NCI-H1092 (cell line): ENCODE measurements around the gene EIF4A3.
A peak's percentile ranks its signal among the peaks of the same experiment; 100 is the strongest.

Experiments
- DNase-seq: peaks from one replicate; lab custom pipeline; 2025; lab: John Stamatoyannopoulos, UW

EIF4A3 gene

GRCh38 chr17:80147035-80147822, at the start of gene EIF4A3:
EIF4A3 (minus strand) TSS chr17:80147128; CDS start chr17:80146961, 167 bp downstream.
- DNase-seq, result peak; percentile 98

GRCh38 chr17:80196652-80197051, 49.7 kb upstream of the EIF4A3 start:
- DNase-seq, result no peak

DNA sequence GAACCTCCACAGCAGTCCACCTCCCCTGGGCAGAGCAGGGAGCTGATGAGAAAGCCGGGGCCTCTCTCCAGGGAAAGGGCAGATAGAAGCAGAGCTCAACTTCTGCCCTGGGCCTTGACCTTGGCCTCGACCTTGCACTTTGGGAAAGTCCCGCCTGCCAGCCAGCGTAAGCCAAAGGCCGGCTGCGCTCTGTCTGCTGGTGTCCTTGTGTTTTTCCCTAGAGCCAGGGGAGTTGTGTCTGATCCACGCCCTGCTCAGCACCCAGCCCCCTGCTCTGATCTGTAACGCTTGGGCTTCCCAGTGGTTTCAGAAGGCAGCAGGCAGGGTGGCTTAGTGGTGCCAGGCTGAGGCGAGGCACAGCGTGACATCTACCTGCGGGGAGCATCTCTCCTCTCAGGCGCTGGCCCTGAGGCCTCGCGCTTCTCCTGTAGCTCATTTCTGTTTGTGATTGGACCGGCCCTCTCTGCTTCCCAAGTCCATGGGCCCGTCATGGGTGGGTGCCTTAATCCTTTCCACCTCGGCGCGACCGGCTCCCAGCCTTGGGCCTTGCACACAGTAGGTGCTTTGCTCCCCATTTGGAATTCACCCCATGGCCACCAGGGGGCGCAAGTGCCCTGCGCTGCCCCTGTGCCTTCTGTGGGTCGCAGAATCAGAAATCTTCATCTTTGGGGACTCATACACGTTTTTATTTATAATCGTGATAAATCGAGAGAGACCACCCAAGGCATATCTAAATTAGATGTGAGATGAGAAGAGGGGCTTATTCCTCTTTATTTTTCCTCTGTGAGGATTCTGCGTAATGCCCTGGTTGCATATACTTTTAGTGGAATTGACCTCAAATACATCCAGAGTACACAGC, 49.0 kb upstream of the EIF4A3 start:
- DNase-seq, result no peak

DNA sequence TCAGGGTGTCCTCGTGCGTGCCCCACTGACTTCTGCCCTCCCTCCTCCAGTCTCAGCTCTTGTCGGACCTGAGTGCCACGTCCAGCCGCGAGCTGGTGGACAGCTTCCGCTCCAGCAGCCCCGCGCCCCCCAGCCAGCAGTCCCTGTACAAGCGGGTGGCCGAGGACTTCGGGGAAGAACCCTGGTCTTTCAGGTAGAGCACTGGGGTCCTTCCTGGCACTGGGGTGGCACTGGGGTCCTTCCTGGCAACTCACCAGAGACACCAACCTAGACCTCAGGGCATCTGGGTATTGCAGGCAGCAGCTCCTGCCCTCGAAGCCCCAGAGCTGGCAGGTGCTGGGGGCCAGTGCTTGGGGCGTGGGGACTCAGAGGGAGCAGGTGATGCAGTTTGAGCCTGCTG, 48.2 kb upstream of the EIF4A3 start:
- no peak for DNase-seq

DNA sequence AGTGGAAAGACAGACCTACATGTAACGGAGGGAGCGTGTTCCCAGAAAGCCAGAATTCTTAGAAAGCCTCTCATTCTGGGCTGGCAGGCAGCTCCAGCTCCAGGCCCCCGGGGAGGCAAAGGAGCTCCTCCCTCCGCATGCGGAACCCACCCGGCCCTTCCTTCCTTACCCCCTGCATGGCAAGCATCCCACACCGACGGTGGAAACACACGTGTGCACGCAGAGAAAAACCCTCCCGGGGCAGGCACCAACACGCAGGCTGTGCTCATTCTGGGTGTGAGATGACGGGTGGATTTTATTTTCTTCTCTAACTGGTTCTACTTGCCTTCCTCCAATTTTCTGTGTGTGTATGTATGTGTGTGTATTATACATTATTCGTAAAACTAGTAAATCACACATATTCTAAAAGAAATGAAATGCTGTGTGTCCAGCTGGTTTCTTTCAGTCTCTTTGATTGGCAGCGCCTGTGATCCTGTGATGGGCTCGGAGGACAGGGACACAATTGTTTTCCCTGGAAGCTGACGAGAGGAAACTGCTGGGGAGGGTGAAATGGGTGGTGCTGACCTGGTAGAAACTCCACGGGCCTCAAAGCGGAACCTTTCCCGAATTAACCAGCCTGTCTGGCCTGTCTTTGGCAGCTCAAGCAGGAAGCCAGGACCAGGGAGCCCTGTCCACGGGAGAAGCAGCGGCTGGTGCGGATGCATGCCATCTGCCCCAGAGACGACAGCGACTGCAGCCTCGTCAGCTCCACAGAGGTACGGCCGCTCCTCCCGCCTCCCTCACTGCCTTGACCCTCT, 45.1 kb upstream of the EIF4A3 start:
- no peak for DNase-seq

DNA sequence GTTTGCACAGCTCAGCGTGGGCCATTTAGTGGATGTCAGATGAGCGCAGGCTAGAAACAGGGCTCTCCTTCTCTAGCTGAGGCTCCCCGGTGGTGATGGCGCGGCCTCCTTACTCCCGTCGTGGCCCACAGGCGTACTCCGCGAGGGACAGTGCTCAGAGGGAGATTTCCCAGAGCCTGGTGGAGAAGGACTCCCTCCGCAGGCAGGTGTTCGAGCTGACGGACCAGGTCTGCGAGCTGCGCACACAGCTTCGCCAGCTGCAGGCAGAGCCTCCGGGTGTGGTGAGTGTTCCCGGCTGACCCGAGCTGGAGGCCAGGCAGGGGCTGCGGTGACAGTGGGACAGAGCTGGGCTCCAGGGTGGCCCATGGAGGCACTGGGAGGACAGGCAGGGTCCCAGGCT, 44.3 kb upstream of the EIF4A3 start:
- DNase-seq, result no peak

DNA sequence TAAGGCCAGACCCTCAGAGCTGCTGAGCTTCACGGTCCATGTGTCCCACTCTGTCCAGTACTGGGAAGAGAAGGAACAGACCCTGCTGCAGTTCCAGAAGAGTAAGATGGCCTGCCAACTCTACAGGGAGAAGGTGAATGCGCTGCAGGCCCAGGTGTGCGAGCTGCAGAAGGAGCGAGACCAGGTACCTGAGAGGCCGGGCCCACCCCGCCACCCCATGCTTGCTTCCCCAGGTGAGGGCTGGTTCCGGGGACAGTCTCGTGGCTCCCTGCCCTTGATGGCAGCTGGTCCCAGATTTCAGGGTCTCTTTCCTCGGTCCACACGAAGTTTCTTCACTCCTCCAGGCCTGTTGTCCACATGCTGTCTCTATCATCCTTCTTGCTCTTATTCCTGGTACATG, 43.8 kb upstream of the EIF4A3 start:
- DNase-seq, result no peak

DNA sequence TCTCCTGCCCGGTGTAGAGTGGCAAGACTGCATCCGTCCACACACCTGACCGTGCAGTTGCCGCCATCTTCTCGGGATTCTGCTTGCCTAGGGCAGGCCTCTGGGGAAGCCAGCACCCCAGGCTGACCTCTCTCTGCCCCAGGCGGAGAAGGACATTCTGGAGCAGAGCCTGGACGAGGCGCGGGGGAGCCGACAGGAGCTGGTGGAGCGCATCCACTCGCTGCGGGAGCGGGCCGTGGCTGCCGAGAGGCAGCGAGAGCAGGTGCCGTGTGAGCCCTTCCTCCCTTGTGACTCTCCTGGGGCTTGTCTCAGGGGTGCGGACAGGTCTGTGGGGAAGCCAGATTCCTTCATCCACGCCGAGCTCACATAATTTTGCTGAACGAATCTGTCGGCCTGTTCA, 42.7 kb upstream of the EIF4A3 start:
- no peak for DNase-seq

- no peak for DNase-seq
Measured at GRCh38 chr17:80187515-80187941, 40.6 kb upstream of the EIF4A3 start.

DNA sequence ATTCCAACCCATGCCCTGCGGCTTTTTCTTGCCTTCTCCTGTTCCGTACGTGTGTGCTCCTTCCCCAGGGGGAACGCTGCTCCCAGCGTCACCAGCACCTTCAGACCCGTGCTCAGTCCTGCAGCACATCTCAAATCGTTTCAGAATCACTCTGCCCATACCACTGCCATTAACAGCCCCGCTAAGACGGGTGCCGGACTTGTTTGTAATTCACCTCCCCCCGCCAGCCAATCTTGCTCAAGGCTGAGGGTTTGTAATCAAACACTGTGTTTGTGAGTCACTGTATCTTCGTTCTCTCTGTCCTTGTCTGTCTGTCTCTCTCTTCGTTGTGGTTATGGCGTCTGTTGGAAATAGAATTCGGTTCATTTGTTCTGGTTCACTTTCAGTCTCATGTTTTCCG, 40.2 kb upstream of the EIF4A3 start:
- DNase-seq, result no peak

DNA sequence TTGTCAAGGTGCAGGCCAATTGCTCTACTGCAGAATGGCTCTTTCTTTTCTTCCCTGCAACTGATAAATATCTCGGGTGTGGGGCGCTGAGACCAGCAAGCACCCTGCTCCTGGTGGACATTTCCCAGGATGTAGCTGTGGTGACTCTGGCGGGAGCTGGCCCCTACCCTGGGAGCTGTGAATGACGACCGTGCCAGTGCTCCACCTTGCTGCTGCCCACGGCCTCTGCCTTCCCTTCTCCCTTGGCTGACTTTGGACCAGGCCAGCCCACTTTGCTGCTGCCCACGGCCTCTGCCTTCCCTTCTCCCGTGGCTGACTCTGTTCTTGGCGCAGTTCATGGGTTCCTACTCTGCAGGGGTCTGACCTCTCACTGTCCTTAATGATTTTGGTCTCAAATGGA, 39.0 kb upstream of the EIF4A3 start:
- no peak for DNase-seq

GRCh38 chr17:80184423-80184714, 37.4 kb upstream of the EIF4A3 start:
- no peak for DNase-seq

GRCh38 chr17:80183581-80184422, 36.9 kb upstream of the EIF4A3 start:
- DNase-seq, result no peak

DNA sequence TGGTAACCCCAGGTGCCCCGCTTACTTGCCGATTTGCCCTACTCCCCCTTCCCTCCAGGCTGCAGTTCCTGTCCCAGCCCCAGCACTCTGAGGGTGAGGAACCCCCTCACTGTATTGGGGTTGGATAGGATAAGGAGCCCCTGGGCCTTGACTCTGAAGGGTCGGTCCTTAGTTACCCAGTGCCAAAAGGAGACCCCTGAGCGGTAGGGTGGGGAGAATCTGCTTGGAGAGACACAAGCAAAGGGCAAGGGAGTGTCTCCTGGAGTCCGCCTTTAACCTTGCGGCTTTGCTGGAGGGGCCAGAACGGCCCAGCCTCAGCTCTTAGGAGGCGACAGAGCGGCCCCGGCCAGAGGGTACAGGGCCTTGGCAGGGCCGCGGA, 35.9 kb upstream of the EIF4A3 start:
- DNase-seq, result no peak

DNA sequence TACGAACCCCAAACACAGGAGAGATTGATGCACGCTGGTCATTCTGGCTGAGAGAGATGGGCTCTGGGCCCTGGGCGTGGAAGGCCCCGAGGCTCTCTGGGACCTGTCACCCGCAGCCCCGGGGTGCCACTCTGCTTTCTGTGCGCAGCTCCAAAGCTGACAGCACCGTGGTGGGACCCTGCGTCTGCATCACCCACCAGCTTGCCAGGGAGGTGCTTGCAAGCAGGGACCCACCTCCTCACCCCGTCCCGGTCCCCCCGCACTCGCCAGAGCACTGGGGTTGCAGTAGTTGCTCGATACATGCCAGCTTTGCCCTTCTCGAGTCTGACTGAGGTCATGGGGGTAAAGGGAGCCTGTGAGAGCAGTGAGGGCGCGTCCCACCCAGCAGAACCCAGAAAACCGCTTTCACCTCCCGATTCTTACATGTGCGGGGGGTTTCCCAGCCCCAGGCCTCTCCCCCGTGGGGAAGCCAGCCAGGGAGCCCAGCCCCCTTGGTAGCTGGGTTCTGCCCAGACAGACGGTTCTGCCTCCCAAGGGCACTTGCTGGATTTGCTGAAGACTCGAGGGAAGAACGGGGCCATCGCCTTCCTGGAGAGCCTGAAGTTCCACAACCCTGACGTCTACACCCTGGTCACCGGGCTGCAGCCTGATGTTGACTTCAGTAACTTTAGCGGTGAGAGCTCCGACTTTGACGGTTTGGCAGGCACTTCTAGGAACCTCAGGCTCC, 35.4 kb upstream of the EIF4A3 start:
- no peak for DNase-seq

DNA sequence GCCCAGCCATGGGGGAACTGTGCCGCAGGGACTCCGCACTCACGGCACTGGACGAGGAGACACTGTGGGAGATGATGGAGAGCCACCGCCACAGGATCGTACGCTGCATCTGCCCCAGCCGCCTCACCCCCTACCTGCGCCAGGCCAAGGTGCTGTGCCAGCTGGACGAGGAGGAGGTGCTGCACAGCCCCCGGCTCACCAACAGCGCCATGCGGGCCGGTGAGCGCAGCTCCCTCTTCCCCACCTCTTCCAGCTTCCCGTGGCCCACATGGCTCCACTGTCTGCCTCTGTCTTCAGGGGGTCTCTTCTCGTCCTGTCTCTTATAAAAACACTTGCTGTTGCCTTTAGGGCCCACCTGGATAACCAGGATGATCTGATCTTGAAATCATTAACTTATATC, 34.5 kb upstream of the EIF4A3 start:
- DNase-seq, result no peak

DNA sequence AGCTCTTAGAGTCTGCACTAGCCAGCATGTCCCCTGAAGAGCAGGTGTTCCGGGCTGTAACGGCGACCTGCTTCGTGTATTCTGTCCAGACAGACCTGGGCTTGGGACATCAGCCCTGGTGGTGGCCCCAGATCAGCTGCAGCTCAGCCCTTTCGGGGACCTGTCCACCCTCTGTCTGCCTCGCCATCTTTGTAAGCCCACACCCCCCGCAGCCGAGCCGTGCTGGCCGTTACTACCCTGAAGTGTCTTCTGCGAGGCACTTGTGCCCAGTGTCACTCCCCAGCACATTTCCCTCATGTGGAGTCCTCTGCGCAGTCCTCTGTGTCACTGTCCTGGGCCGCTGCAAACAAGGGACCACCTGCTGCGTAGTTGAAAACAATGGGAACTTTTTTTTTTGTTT, 33.3 kb upstream of the EIF4A3 start:
- DNase-seq, result no peak

DNA sequence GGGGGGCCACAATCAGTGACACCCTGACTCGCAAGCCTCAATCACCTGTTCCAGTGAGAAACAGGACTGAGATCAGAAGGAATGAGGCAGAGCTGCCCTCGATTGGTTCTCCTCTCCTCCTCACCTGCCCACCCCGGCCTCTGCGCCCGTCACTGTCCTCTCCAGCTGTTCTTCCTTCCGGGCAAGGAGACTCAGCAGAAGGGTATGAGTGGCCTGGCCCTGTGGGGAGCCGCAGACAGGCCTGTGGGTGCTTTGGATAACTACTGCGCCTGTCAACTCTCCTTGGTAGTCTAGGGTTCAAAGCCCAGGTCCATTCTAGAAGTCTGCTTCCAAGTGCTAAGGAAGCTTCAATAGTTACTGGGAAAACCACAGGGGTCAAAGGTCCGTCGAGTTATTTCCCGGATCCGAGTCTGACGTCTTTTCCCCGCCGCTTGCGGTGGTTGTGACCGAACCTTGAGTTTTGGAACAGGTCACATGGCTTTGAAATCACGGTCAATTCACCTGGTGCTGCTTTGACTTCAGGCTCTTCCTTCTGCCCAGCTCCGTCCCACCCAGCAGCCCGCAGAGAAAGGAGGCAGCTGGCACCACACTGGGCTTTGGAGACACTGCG, 31.2 kb upstream of the EIF4A3 start:
- no peak for DNase-seq

DNA sequence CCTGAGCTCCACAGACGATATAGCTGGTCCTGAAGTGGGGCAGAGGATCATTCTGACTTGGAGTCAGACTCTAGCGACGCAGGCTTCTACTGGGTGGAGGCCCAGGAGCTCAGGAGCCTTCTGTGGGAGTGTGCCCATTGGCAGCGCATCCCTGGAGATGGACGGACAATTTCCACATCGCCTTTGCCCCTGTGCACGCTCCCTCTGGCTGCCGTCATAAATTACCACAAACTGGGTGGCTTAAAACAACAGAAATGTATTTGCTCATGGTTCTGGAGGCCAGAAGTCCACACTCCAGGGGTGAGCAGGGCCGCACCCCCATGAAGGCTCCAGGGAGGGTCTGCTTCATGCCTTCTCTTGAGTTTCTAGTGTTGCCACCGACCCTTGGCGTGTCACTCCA, 29.8 kb upstream of the EIF4A3 start:
- DNase-seq, result no peak

DNA sequence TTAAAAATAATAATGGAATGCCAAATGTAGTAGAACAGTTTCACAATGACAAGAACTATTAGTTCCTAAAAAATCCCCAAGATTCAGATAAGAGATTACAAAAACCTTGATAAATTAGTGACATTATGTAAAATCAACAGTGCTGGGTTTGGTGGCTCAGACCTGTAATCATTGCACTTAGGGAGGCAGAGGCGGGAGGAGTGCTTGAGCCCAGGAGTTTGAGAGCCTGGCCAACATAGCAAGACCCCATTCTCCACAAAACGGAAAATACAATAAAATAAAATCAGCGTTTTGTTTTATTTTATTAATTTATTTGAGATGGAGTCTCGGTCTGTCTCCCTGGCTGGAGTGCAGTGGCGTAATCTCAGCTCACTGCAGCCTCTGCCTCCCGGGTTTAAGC, 27.0 kb upstream of the EIF4A3 start:
- no peak for DNase-seq

- no peak for DNase-seq
Measured at GRCh38 chr17:80173126-80173525, 26.2 kb upstream of the EIF4A3 start.
